Peyer's patch (tissue), 4 donors: ENCODE data around the gene PLA2G2D.

Experiments
- CTCF ChIP-seq, 6 experiments: fragments of 450-650 bp in 4 of 6; fragments of 200-600 bp in 2 of 6; sonication (generic) in 1 of 6; IDR thresholded peaks; one replicate each; pipeline ENCODE4 v1.5.1; 2017 to 2019; ENCODE audit warnings: antibody characterized with exemption in 6 of 6, mild to moderate bottlenecking in 3 of 6, moderate library complexity in 1 of 6
- POLR2A ChIP-seq, 2 donors: fragments of 450-650 bp; IDR thresholded peaks; one replicate each; pipeline ENCODE4 v1.5.1; 2017; ENCODE audit warnings: antibody characterized with exemption in 2 of 2, mild to moderate bottlenecking in 2 of 2, moderate library complexity in 2 of 2

GRCh38 chr1:20068722-20069121, 50.6 kb downstream of the PLA2G2D start:
- TF ChIP-seq CTCF (IDR thresholded peaks at IDR 0.05) (no peak), POLR2A (IDR thresholded peaks at IDR 0.05) (no peak)
